RWPE1 (cell line): ENCODE results near the gene LRSAM1.

ENCODE experiments used
- CTCF ChIA-PET: fragments of 350-600 bp; sonication (Branson Sonifier 250); formaldehyde crosslinking; extraction: SDS; loops from one replicate; lab custom pipeline; 2021; lab: Yijun Ruan, JAX
- POLR2A ChIA-PET: fragments of 400-600 bp; formaldehyde crosslinking; extraction: SDS; loops from one replicate; lab custom pipeline; 2020; ENCODE audit warnings: antibody characterized with exemption; ENCODE audit not compliant: low non-redundant PET; lab: Yijun Ruan, JAX
- DNase-seq: peaks from one replicate; pipeline ENCODE4 v3.0.0; 2012; ENCODE audit warnings: low spot score
- H3K27ac ChIP-seq: fragments of 450-650 bp; 2 replicates; pipeline ENCODE4 v1.5.1; 2017
- CTCF ChIP-seq: fragments of 450-650 bp; conservative IDR thresholded peaks from 2 replicates; pipeline ENCODE4 v1.5.1; 2017; ENCODE audit warnings: low read depth, mild to moderate bottlenecking

LRSAM1 gene

GRCh38 chr9:127503379-127503921 lies 52.1 kb downstream of the LRSAM1 start:
- no peak for TF ChIP-seq CTCF
- ChIA-PET CTCF (interaction anchor here (0.6 to 3.1 kb wide), 17 partner anchors 9 to 119 kb away, joined by 3 to 44 read pairs (median 4); no protein-coding TSS in a partner anchor), POLR2A (interaction anchor here (0.6 kb wide), 1 partner anchor 109 kb away, joined by 3 read pairs; no protein-coding TSS in a partner anchor)
- DNase-seq: no peak
- peak overlapping the region; percentile 93 for H3K27ac ChIP-seq

- TF ChIP-seq CTCF: peak; percentile 97
- POLR2A ChIA-PET: interaction anchor here (0.6 to 0.7 kb wide), 2 partner anchors 52 to 108 kb away, joined by 3 read pairs; no protein-coding TSS in a partner anchor
These were observed 52.9 kb downstream of the LRSAM1 start for GRCh38 chr9:127503947-127504886.

GRCh38 chr9:127504887-127505251 lies 53.6 kb downstream of the LRSAM1 start:
- H3K27ac ChIP-seq: peak overlapping the region; percentile 93
- DNase-seq: no peak
- ChIA-PET CTCF (interaction anchor here (0.5 to 3.1 kb wide), 14 partner anchors 9 to 365 kb away, joined by 3 to 44 read pairs (median 4); no protein-coding TSS in a partner anchor), POLR2A (interaction anchor here (0.7 kb wide), 1 partner anchor 51 kb away, joined by 3 read pairs; no protein-coding TSS in a partner anchor)
- no peak for TF ChIP-seq CTCF

More at GRCh38 chr9:127503947-127504886, 52.9 kb downstream of the LRSAM1 start:
- H3K27ac ChIP-seq: peak overlapping the region; percentile 93
- DNase-seq: peak; percentile 67
- CTCF ChIA-PET: interaction anchor here (0.5 to 3.1 kb wide), 31 partner anchors 8 to 1169 kb away, joined by 3 to 44 read pairs (median 4); no protein-coding TSS in a partner anchor

- ChIA-PET CTCF (interaction anchor here (0.5 to 3.1 kb wide), 7 partner anchors 9 to 159 kb away, joined by 3 to 44 read pairs (median 5); no protein-coding TSS in a partner anchor), POLR2A (no interaction called here)
- peak overlapping the region; percentile 93 for H3K27ac ChIP-seq
- peak; percentile 85 for TF ChIP-seq CTCF
- DNase-seq: peak; percentile 67
These were observed 54.2 kb downstream of the LRSAM1 start for GRCh38 chr9:127505396-127506116.

GRCh38 chr9:127506117-127506813 lies 55.0 kb downstream of the LRSAM1 start:
- peak; percentile 55 for TF ChIP-seq CTCF

More at GRCh38 chr9:127506117-127506813, 55.0 kb downstream of the LRSAM1 start:
- no peak for DNase-seq
- ChIA-PET POLR2A (no interaction called here), CTCF (interaction anchor here (0.7 to 1.4 kb wide), 3 partner anchors 15 to 79 kb away, joined by 3 to 5 read pairs (median 5); no protein-coding TSS in a partner anchor)
- H3K27ac ChIP-seq: peak overlapping the region; percentile 93
